ENCODE data around the gene BACH2. TPM values are rescaled to one million over a fixed set of nuclear protein-coding genes. Genes with fewer than 3 reads are reported as not detected.

The BACH2 gene
- total and polyA plus RNA-seq, 7 donors: 0.12 to 16.9 (median 5.9) TPM

GRCh38 chr6:90247262-90247661, 49.4 kb downstream of the BACH2 start:
- Histone ChIP-seq H3K27me3 (ENCODE audit: insufficient read depth in 3 of 3, low read length in 2 of 3) (no peaks in the 10 kb centered on the region), H3K9me3 (no peaks in the 10 kb centered on the region), H3K36me3 (ENCODE audit: insufficient read depth in 1 of 2, low read depth in 1 of 2) (peaks cover 0 to 9% of the 10 kb centered on the region in 2 donors), H3K4me1 (peaks cover 4% of the 10 kb centered on the region), H3K27ac (no peak overlapping the region), H3K4me3 (no peak overlapping the region)
- TF ChIP-seq, protein P1, sequence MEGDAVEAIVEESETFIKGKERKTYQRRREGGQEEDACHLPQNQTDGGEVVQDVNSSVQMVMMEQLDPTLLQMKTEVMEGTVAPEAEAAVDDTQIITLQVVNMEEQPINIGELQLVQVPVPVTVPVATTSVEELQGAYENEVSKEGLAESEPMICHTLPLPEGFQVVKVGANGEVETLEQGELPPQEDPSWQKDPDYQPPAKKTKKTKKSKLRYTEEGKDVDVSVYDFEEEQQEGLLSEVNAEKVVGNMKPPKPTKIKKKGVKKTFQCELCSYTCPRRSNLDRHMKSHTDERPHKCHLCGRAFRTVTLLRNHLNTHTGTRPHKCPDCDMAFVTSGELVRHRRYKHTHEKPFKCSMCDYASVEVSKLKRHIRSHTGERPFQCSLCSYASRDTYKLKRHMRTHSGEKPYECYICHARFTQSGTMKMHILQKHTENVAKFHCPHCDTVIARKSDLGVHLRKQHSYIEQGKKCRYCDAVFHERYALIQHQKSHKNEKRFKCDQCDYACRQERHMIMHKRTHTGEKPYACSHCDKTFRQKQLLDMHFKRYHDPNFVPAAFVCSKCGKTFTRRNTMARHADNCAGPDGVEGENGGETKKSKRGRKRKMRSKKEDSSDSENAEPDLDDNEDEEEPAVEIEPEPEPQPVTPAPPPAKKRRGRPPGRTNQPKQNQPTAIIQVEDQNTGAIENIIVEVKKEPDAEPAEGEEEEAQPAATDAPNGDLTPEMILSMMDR (IDR thresholded peaks at IDR 0.05): no peak
- intact Hi-C loops (cut with DNase I): no loop called here
- ATAC-seq (no peak), DNase-seq (no peak)

GRCh38 chr6:90241229-90241880, 55.3 kb downstream of the BACH2 start:
- ATAC-seq (peak; percentile 33 to 69 (median 61)), DNase-seq (no peak)
- Histone ChIP-seq H3K4me1 (peaks cover 27% of the 10 kb centered on the region), H3K27ac (peak overlapping the region; percentile 18), H3K9me3 (no peaks in the 10 kb centered on the region), H3K27me3 (ENCODE audit: insufficient read depth in 3 of 3, low read length in 2 of 3) (no peaks in the 10 kb centered on the region), H3K4me3 (no peak overlapping the region), H3K36me3 (ENCODE audit: insufficient read depth in 1 of 2, low read depth in 1 of 2) (no peaks in the 10 kb centered on the region)
- 19 to 34% (median 21%) methylated on average over 3 of the region's 3 CpGs for WGBS, 3 donors
- intact Hi-C loops (cut with DNase I): no loop called here
- TF ChIP-seq, protein P1 (IDR thresholded peaks at IDR 0.05): no peak

DNA sequence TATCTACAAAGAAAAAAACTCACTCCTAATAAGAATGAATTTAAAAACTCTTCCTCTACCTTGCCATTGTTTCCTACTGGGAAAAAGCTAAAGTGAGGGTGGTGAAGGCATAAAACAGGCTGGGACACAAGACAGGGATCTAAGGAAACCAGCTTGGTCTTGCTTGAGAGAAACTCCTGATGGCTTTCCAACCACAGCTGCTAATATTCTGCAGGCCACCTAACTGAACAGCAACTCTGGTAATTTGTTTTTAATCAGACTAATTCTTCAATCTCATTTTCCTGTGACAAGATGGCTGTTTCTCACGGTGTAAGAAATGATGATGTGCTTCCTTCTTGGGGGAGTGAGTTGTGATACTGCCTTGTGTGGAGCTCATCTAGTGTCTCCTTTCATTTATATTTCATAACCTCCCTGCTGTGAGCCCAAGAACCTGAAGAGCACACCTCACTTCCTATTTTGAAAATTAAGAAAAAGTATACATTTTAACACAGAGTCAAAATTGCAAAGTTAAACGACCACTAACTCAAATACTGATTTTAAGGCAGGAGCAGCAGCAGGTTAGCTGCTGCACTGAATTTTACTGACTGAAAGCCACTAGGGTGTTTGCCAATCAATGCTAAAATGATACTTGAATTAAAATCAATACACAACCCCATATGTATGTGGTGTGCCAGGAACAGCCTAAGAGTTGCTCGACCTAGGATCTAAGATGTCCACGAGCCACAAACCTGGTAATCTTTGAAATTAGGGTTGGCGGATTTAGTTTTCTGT, 58.0 kb downstream of the BACH2 start:
- intact Hi-C loops (cut with DNase I): no loop called here
- DNase-seq: no peak
- Histone ChIP-seq H3K9me3 (no peaks in the 10 kb centered on the region), H3K27me3 (ENCODE audit: insufficient read depth in 3 of 3, low read length in 2 of 3) (no peaks in the 10 kb centered on the region), H3K4me3 (no peak overlapping the region), H3K4me1 (peaks cover 36% of the 10 kb centered on the region), H3K27ac (peak overlapping the region; percentile 34), H3K36me3 (ENCODE audit: insufficient read depth in 1 of 2, low read depth in 1 of 2) (no peaks in the 10 kb centered on the region)
- 34 to 52% (median 37%) methylated on average over 5 of the region's 5 CpGs for WGBS, 3 donors
- peak in 2 of 4 donors; percentile 43 to 52 for ATAC-seq
- TF ChIP-seq, protein P1 (IDR thresholded peaks at IDR 0.05): no peak

GRCh38 chr6:90237350-90237990, 59.2 kb downstream of the BACH2 start:
- intact Hi-C loops (cut with DNase I): no loop called here
- WGBS, 3 donors: 87 to 91% (median 88%) methylated on average over 4 of the region's 4 CpGs

More at GRCh38 chr6:90237350-90237990, 59.2 kb downstream of the BACH2 start:
- ATAC-seq (no peak), DNase-seq (no peak)
- peaks cover 43% of the 10 kb centered on the region for H3K4me1 ChIP-seq
- H3K36me3 ChIP-seq (ENCODE audit: insufficient read depth in 1 of 2, low read depth in 1 of 2): no peaks in the 10 kb centered on the region
- H3K27me3 ChIP-seq (ENCODE audit: insufficient read depth in 3 of 3, low read length in 2 of 3): no peaks in the 10 kb centered on the region
- TF ChIP-seq, protein P1 (IDR thresholded peaks at IDR 0.05): no peak
- no peak overlapping the region for H3K4me3 ChIP-seq
- no peaks in the 10 kb centered on the region for H3K9me3 ChIP-seq
- H3K27ac ChIP-seq: no peak overlapping the region
